ENCODE measurements around the gene AJM1. TPM values are rescaled to one million over a fixed set of nuclear protein-coding genes. Genes with fewer than 3 reads are reported as not detected.
A peak's percentile ranks its signal among the peaks of the same experiment; 100 is the strongest.

AJM1 gene
- total and polyA plus RNA-seq, 2 of the 8 experiments (the other 6 are each of a cell fraction or from before 2014, with no cell fraction given): 0.12 to 0.97 TPM

GRCh38 chr9:136840877-136841645 lies 1.2 kb upstream of the AJM1 start:
- H3K36me3 ChIP-seq (ENCODE audit: control insufficient read depth in 2 of 4, insufficient read depth in 4 of 4, low read length in 3 of 4): peaks cover 0 to 21% (median 4%) of the 10 kb centered on the region in 4 experiments; a peak in 2 of 8 replicates
- no peak overlapping the region for H4K8ac ChIP-seq (ENCODE audit: extremely low read depth, insufficient read depth, low read length)
- H3K4me1 ChIP-seq (replicated peaks in 1 of 4; ENCODE audit: control insufficient read depth in 3 of 4, insufficient read depth in 4 of 4, low read length in 3 of 4): peaks cover 5 to 24% (median 16%) of the 10 kb centered on the region in 4 experiments
- no peak for FAIRE-seq
- no peaks in the 10 kb centered on the region for H3K79me1 ChIP-seq (ENCODE audit: low read depth, low read length)
- no peak overlapping the region for H3K9ac ChIP-seq (replicated peaks in 1 of 4; ENCODE audit: extremely low read depth in 1 of 4, low read depth in 3 of 4, low read length in 3 of 4)
- 0 out of 2 replicates have a peak overlapping the region, but pooled peaks have one; percentile 27 for H2BK12ac ChIP-seq (ENCODE audit: low read depth, low read length)
- peak overlapping the region; percentile 30; the same call in 1 of the 2 replicates for H2BK5ac ChIP-seq (ENCODE audit: low read depth, low read length)
- peaks cover 1 to 4% of the 10 kb centered on the region in 2 experiments for H4K20me1 ChIP-seq (replicated peaks in 1 of 2; ENCODE audit: control insufficient read depth in 1 of 2, insufficient read depth in 2 of 2, low read length in 2 of 2)
- H2AFZ ChIP-seq (ENCODE audit: low read length): no peak overlapping the region
- no peak overlapping the region for H2BK20ac ChIP-seq (ENCODE audit: low read length)
- H3K23ac ChIP-seq (ENCODE audit: insufficient read length): no peak overlapping the region
- no peak overlapping the region for H3K4ac ChIP-seq (replicated peaks; ENCODE audit: insufficient read length, low read depth, low read length)
- H3K56ac ChIP-seq (replicated peaks; ENCODE audit: insufficient read length, low read depth, low read length): no peak overlapping the region
- H3K4me2 ChIP-seq (ENCODE audit: insufficient read depth in 1 of 2, low read depth in 2 of 2, low read length in 2 of 2): peak overlapping the region in 1 of 2 experiments; percentile 27; a peak in 2 of 4 replicates
- H2AK5ac ChIP-seq (ENCODE audit: low read depth, low read length): no peak overlapping the region
- ChIA-PET POLR2A (ENCODE audit: partially characterized antibody) (interaction anchor here (0.9 to 20.5 kb wide), 9 partner anchors 5 to 107 kb away, joined by 3 to 248 read pairs (median 8); partner anchors contain the start of genes MAMDC4 and RABL6), CTCF (ENCODE audit: partially characterized antibody) (interaction anchor here (0.6 to 8.9 kb wide), 22 partner anchors 9 to 1283 kb away, joined by 3 to 131 read pairs (median 4); partner anchors contain the start of gene ABCA2)
- H3K4me3 ChIP-seq (ENCODE audit: extremely low read depth in 1 of 4, insufficient read depth in 2 of 4, low read depth in 3 of 4, low read length in 4 of 4): no peak overlapping the region
- WGBS, 2 experiments (ENCODE audit: extremely low coverage in 1 of 2, insufficient coverage in 1 of 2, insufficient read length in 1 of 2, insufficient replicate concordance in 2 of 2, low coverage in 1 of 2, low lambda C conversion rate in 2 of 2, missing lambda C conversion rate in 1 of 2): 78% methylated on average over 27 of the region's 28 CpGs; no CpG with 5 or more reads in 1 of the 2 experiments
- peak overlapping the region; percentile 48 for H3K18ac ChIP-seq (ENCODE audit: extremely low read depth, low read length)
- no peaks in the 10 kb centered on the region for H3K79me2 ChIP-seq (ENCODE audit: control insufficient read depth in 1 of 2, insufficient read depth in 2 of 2, low read length in 2 of 2)
- peaks cover 0 to 5% (median 2%) of the 10 kb centered on the region in 4 experiments; a peak in 2 of 7 replicates for H3K27me3 ChIP-seq (replicated peaks in 1 of 4; ENCODE audit: control insufficient read depth in 3 of 4, extremely low read depth in 1 of 4, insufficient read depth in 3 of 4, low read length in 3 of 4)
- no peak overlapping the region for H2BK120ac ChIP-seq (replicated peaks; ENCODE audit: low read depth, low read length)
- no peak overlapping the region for H4K91ac ChIP-seq (replicated peaks; ENCODE audit: insufficient read length, low read length)
- no peaks in the 10 kb centered on the region; the same call in 1 of the 2 replicates for H3K23me2 ChIP-seq (ENCODE audit: low read depth, low read length)
- DNase-seq (ENCODE audit: low read depth in 1 of 2, low spot score in 2 of 2): peak in 1 of 2 experiments; percentile 70
- no peak overlapping the region for H2BK15ac ChIP-seq (ENCODE audit: low read length)
- H3K27ac ChIP-seq (ENCODE audit: low read depth, low read length): no peak overlapping the region
- no peaks in the 10 kb centered on the region; a peak in 1 of 4 replicates for H3K9me3 ChIP-seq (ENCODE audit: insufficient read depth in 2 of 2, low read depth in 1 of 2, low read length in 1 of 2)
- H3K14ac ChIP-seq (ENCODE audit: insufficient read length): no peak overlapping the region
- H4K5ac ChIP-seq (ENCODE audit: insufficient read length, low read depth, low read length): no peak overlapping the region

All from H1 (cell line).